ENCODE results near the gene SEL1L2.
"Not testable (repeated sequence)": the region's sequence is repeated elsewhere in the genome, so short reads cannot be mapped to it uniquely, and the experiment has no call there.

The SEL1L2 gene, protein sequence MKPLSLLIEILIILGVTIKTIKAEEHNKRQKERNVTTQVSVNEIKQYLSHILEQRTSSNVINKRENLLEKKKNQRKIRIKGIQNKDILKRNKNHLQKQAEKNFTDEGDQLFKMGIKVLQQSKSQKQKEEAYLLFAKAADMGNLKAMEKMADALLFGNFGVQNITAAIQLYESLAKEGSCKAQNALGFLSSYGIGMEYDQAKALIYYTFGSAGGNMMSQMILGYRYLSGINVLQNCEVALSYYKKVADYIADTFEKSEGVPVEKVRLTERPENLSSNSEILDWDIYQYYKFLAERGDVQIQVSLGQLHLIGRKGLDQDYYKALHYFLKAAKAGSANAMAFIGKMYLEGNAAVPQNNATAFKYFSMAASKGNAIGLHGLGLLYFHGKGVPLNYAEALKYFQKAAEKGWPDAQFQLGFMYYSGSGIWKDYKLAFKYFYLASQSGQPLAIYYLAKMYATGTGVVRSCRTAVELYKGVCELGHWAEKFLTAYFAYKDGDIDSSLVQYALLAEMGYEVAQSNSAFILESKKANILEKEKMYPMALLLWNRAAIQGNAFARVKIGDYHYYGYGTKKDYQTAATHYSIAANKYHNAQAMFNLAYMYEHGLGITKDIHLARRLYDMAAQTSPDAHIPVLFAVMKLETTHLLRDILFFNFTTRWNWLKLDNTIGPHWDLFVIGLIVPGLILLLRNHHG

GRCh38 chr20:13990465-13990864, at the start of gene SEL1L2:
Gene SEL1L2 (minus strand): TSS chr20:13990614. CDS start chr20:13990534, 80 bp downstream.
- DNase-seq, result no peak

GRCh38 chr20:14036567-14036966, 46.2 kb upstream of the SEL1L2 start:
- no peak for DNase-seq

GRCh38 chr20:14033310-14033709, 42.9 kb upstream of the SEL1L2 start:
- DNase-seq, result no peak

DNA sequence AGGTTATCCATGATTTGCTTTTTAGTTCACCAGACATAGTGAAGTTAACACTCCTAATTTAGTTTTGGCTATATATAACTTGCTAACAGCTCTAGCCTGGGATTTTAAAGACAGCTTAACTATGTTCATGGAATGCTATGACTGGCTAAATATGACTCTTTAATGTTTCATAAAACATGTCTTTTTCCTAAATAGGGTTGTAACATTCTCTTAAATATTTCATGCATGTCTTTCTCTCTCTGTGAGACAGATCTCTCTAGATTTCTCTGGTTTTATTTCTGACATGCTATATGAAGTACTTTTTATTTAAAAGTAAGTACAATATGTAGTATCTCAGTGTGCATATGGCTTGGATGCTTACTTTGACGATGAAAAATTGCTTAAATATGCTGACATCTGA, 40.6 kb upstream of the SEL1L2 start:
- no peak for DNase-seq

- no peak for DNase-seq
These were observed 22.3 kb upstream of the SEL1L2 start for GRCh38 chr20:14012671-14013070.

DNA sequence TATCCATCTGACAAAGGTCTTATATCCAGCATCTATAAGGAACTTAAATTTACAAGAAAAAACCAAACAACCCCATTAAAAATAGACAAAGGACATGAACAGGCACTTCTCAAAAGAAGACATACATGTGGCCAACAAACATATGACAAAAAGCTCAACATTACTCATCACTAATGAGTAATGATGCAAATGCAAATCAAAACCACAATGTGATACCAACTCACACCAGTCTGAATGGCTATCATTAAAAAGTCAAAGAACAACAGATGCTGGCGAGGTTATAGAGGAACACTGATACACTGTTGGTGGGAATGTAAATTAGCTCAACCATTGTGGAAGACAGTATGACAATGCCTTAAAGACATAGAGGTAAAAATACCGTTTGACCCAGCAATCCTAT, 18.8 kb upstream of the SEL1L2 start:
- no peak for DNase-seq

- DNase-seq, result no peak
These were observed 15.6 kb upstream of the SEL1L2 start for GRCh38 chr20:14005996-14006395.

- no peak for DNase-seq
These were observed 10.5 kb upstream of the SEL1L2 start for GRCh38 chr20:14000917-14001316.

GRCh38 chr20:13996265-13996664, 5.9 kb upstream of the SEL1L2 start:
- DNase-seq, result no peak

DNA sequence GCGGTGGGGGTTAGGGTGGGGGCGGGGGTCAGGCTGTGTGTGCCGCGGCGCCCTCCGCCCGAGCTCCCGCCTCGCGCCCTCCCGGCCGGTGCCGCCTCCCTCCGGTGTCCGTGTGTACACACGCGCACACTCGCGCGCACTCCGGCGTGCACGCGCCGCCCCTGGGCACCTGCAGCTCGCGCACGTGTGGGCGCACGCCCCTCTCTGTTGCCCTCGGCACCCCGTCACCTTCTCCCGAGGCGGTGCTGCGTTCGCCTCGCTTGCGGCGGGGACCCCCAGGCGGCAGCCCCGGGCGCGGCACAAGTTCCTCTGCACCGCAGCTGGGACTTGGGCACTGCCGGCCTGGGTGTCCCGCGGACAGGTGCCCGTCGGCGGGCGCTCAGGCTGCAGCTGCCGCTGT, 5.4 kb upstream of the SEL1L2 start:
- DNase-seq, result no peak

DNA sequence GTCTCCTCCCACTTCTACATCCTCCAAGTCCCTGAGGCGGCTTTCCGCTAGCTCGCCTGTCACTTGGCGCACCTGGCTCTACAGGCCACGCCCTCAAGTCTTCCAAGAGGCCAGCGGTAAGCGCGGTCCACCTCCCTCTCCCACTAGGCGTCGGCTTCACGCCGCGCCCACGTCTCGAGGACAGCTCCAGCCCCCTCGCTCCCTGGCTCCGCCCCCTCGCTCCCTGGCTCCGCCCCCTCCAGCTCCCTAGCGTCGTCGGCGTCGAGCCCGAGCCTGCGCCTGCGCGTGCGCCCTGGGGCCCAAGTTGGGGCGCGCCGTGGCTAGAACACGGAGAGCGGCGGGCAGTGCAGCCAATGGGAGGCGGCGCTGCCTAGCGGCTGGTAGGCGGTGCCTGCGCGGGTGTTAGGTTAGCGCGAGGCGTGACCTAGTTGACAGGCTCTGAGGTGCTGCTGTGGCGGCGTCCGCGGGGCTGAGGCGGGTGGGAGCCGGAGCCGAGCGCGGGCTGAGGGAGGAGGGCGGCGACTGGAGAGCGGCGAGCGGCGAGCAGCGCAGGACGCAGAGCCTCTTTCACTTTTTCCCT, 4.8 kb upstream of the SEL1L2 start, which contains the start of gene MACROD2:
MACROD2 (plus strand) TSS at position 431 of the 580 bp plus-strand sequence.
- peak; percentile 75 for DNase-seq

DNA sequence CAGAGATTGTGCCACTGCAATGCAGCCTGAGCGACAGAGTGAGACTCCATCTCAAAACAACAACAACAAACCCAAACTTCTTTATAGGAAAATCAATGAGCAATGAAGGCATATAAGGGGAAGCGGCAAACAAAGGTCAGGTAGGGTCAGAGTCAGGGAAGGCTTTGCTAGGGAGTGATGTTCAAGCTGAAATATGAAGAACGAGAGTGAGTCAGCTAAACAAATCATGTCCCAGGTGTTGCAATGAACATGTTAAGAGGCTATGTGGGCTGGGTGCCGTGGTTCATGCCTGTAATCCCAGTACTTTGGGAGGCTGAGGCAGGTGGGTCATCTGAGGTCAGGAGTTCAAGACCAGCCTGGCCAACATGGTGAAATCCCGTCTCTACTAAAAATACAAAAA, 1.5 kb upstream of the SEL1L2 start:
- not testable (repeated sequence) for DNase-seq

DNA sequence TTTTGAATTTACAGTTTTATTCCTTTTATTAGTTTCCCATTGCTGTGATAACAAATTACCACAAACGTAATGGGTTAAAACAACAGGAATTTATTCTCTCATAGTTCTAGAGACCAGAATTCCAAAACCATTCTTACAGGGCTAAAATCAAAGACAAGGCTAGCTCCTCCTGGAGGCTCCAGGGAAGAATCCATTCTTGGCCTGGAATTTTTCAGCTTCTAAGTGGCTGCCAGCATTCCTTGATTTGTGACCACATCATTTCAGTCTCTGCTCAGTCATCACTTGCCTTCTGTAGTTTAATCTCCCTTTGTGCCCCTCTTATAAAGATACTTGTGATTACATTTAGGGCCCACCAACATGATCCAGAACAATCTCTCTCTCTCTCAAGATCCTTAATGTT, 897 bp upstream of the SEL1L2 start:
- DNase-seq, result no peak

- DNase-seq, result no peak
These were observed 6.2 kb downstream of the SEL1L2 start for GRCh38 chr20:13984211-13984610.

- DNase-seq, result no peak
These were observed 29.9 kb downstream of the SEL1L2 start for GRCh38 chr20:13960525-13960924.

- no peak for DNase-seq
These were observed 30.3 kb downstream of the SEL1L2 start for GRCh38 chr20:13960119-13960518.

- DNase-seq, result no peak
These were observed 37.2 kb downstream of the SEL1L2 start for GRCh38 chr20:13953227-13953626.

DNA sequence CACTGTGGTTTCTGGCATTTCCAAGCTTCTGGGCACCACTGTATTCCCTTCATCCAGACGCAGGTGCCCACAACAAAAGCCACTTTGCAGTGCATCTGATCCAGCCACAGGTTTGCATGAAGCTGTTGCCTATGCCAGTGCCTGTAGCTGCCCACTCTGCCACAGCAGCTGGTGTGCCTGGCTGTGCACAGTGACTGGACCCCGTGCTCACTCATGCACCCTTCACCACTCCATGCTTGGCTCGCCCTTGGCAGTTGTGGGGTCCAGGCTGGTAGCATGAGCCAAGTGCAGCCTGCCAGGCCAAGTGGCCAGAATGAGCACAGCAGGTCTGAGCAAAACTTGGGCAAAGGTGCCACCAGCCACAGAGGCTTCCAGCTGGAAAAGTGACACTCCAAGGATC, 42.7 kb downstream of the SEL1L2 start:
- no peak for DNase-seq

GRCh38 chr20:13941031-13941430, 49.4 kb downstream of the SEL1L2 start:
- no peak for DNase-seq

GRCh38 chr20:13936781-13937576, 53.4 kb downstream of the SEL1L2 start:
- DNase-seq, result no peak

DNA sequence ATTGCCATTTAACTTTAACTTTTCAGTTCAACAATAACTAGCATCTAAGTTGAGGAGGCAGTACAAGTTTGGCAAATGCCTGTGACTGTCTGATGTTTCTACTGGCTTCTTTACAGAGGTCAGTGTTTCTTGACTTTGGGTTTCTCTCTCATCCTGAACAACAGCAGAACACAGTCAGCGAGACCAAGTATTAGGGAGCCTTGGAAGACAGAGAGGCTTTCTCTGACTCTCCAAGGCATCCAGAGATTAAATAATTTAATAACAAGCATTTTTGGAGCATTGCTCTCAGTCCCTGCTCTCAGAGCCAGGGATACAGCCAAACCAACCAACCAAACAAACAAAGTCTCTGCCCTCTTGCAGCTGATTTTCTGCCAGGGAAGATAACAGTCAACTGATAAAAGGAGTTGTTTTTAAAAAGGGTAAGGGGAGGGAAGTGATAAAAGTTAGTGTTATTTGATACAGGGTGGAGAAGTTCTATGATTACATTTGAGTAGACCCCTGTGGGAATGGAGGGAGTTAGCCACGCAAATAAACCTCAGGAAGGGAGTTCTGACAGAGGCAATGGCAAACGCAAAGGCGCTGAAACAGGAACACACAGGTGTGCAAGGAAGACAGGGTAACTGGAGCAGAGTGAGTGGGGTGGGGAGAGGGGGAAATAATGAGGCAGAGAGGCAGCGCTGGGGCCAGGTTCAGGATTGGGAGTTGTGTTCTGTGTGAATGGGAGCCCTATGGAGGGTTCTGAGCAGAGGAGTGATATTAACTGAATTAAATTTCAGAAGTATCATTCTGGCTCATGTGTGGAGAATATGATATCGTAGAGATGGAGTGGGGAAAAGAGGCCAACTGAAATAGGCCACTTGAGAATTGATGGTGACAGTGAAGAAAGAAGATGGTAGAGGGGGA, 55.2 kb downstream of the SEL1L2 start:
- DNase-seq, result no peak

GRCh38 chr20:13930281-13930680, 60.1 kb downstream of the SEL1L2 start:
- no peak for DNase-seq
